ENCODE data around the gene IPO9.

DNA sequence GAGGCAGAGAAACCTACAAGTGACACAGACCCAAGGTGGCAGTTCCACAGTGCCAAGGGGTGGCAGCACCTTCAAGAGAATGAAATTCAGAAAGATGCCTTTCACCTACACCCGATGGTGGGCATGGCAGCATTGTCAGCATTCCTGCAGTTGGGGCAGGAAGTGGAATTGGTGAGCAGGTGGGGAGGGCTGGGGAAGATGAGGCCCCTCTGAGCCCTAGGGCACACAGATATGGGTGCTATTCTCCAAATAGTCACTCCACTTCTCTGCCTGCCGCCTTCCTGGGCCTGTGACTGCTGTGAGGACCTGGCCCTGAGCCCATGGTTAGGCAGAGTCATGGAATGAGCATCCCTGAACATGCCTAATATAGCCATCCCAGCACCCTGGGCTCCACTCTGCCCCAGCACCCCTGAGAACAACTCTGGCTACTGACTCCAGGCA is 68.0 kb downstream of the IPO9 start:
- TF ChIP-seq CTCF (IDR thresholded peaks at IDR 0.05) = no peak
- TF ChIP-seq POLR2A (IDR thresholded peaks at IDR 0.05) = no peak
